ENCODE results near the gene CD63. TPM values are rescaled to one million over a fixed set of nuclear protein-coding genes. Genes with fewer than 3 reads are reported as not detected.

Gene CD63
- total and polyA plus RNA-seq, 2 of the 13 experiments (the other 11 are each of a cell fraction or from before 2014, with no cell fraction given): 234 to 277 TPM

DNA sequence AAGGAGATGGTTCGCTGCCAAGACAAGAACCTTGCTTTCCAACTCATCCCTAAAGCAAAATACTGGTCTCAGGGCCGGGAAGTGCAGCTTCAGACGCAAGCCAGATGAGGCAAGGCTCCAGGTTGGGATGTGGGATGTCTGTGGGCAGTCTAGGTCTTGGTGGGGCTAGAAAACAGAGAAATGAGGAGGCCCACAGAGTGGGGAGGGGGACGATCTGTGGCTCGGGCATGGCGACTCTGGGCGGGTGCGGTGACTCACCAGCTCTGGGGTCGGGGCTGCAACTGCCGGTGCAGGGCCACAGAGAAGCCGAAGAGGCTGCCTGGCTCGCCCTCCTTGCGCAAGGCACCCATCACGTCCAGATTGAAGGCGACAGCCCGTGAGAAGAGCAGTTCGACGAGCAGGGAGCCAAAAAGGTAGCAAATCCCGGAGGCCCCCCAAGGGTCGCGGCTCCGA is 21.6 kb downstream of the CD63 start (continued):
- TF ChIP-seq FUBP1 (CRISPR knock-in tag; IDR thresholded peaks at IDR 0.05; ENCODE audit: borderline replicate concordance): no peak
- TF ChIP-seq, protein P1, sequence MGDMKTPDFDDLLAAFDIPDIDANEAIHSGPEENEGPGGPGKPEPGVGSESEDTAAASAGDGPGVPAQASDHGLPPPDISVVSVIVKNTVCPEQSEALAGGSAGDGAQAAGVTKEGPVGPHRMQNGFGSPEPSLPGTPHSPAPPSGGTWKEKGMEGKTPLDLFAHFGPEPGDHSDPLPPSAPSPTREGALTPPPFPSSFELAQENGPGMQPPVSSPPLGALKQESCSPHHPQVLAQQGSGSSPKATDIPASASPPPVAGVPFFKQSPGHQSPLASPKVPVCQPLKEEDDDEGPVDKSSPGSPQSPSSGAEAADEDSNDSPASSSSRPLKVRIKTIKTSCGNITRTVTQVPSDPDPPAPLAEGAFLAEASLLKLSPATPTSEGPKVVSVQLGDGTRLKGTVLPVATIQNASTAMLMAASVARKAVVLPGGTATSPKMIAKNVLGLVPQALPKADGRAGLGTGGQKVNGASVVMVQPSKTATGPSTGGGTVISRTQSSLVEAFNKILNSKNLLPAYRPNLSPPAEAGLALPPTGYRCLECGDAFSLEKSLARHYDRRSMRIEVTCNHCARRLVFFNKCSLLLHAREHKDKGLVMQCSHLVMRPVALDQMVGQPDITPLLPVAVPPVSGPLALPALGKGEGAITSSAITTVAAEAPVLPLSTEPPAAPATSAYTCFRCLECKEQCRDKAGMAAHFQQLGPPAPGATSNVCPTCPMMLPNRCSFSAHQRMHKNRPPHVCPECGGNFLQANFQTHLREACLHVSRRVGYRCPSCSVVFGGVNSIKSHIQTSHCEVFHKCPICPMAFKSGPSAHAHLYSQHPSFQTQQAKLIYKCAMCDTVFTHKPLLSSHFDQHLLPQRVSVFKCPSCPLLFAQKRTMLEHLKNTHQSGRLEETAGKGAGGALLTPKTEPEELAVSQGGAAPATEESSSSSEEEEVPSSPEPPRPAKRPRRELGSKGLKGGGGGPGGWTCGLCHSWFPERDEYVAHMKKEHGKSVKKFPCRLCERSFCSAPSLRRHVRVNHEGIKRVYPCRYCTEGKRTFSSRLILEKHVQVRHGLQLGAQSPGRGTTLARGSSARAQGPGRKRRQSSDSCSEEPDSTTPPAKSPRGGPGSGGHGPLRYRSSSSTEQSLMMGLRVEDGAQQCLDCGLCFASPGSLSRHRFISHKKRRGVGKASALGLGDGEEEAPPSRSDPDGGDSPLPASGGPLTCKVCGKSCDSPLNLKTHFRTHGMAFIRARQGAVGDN (CRISPR knock-in tag; IDR thresholded peaks at IDR 0.05): peak; percentile 27; the same call in 1 of the 2 replicates
- TF ChIP-seq, protein P2, sequence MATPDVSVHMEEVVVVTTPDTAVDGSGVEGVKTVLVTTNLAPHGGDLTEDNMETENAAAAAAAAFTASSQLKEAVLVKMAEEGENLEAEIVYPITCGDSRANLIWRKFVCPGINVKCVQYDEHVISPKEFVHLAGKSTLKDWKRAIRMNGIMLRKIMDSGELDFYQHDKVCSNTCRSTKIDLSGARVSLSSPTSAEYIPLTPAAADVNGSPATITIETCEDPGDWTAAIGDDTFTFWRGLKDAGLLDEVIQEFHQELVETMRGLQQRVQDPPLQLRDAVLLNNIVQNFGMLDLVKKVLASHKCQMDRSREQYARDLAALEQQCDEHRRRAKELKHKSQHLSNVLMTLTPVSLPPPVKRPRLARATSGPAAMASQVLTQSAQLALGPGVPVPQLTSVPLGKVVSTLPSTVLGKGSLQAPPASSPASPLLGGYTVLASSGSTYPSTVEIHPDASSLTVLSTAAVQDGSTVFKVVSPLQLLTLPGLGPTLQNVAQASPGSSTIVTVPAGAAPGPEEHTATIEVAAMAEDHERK (CRISPR knock-in tag; IDR thresholded peaks at IDR 0.05; ENCODE audit: low read depth): no peak
- TF ChIP-seq ZNF773 (CRISPR knock-in tag; IDR thresholded peaks at IDR 0.05; ENCODE audit: borderline replicate concordance): no peak
- no peak for TF ChIP-seq TGIF2 (CRISPR knock-in tag; IDR thresholded peaks at IDR 0.05)
- no peak for TF ChIP-seq ZNF780A (CRISPR knock-in tag; IDR thresholded peaks at IDR 0.05)
- TF ChIP-seq CEBPB (IDR thresholded peaks at IDR 0.05; ENCODE audit: borderline replicate concordance, low read depth, low read length): peak; percentile 55; the same call in 1 of the 2 replicates
- no peak for TF ChIP-seq MTA1 (CRISPR knock-in tag; IDR thresholded peaks at IDR 0.05; ENCODE audit: borderline replicate concordance)
- no peak for TF ChIP-seq ZFP82 (CRISPR knock-in tag; IDR thresholded peaks at IDR 0.05; ENCODE audit: borderline replicate concordance)
- TF ChIP-seq, protein P3, sequence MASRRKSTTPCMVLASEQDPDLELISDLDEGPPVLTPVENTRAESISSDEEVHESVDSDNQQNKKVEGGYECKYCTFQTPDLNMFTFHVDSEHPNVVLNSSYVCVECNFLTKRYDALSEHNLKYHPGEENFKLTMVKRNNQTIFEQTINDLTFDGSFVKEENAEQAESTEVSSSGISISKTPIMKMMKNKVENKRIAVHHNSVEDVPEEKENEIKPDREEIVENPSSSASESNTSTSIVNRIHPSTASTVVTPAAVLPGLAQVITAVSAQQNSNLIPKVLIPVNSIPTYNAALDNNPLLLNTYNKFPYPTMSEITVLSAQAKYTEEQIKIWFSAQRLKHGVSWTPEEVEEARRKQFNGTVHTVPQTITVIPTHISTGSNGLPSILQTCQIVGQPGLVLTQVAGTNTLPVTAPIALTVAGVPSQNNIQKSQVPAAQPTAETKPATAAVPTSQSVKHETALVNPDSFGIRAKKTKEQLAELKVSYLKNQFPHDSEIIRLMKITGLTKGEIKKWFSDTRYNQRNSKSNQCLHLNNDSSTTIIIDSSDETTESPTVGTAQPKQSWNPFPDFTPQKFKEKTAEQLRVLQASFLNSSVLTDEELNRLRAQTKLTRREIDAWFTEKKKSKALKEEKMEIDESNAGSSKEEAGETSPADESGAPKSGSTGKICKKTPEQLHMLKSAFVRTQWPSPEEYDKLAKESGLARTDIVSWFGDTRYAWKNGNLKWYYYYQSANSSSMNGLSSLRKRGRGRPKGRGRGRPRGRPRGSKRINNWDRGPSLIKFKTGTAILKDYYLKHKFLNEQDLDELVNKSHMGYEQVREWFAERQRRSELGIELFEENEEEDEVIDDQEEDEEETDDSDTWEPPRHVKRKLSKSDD (CRISPR knock-in tag; IDR thresholded peaks at IDR 0.05; ENCODE audit: low read depth): no peak
- TF ChIP-seq BCL3 (CRISPR knock-in tag; IDR thresholded peaks at IDR 0.05): no peak
- TF ChIP-seq HMG20A (CRISPR knock-in tag; IDR thresholded peaks at IDR 0.05; ENCODE audit: borderline replicate concordance): no peak
- TF ChIP-seq PLSCR1 (CRISPR knock-in tag; IDR thresholded peaks at IDR 0.05; ENCODE audit: borderline replicate concordance): no peak
- TF ChIP-seq SMARCC2 (IDR thresholded peaks at IDR 0.05): no peak
- TF ChIP-seq NFIB (CRISPR knock-in tag; IDR thresholded peaks at IDR 0.05; ENCODE audit: borderline replicate concordance): no peak
- no peak for TF ChIP-seq ZNF577 (CRISPR knock-in tag; IDR thresholded peaks at IDR 0.05; ENCODE audit: borderline replicate concordance, low read depth)
- TF ChIP-seq SRSF1 (optimal IDR thresholded peaks at IDR 0.05; ENCODE audit: low read depth, low read length): no peak

Measured in HepG2 (cell line).